NOMO-1 (cell line): Measurements from ENCODE around the gene TBL1X.
A peak's percentile ranks its signal among the peaks of the same experiment; 100 is the strongest.

Experiments
- DNase-seq, 2 experiments: peaks; one replicate each; lab custom pipeline; 2025; ENCODE audit not compliant: unreplicated experiment in 2 of 2; lab: John Stamatoyannopoulos, UW

TBL1X gene

DNA sequence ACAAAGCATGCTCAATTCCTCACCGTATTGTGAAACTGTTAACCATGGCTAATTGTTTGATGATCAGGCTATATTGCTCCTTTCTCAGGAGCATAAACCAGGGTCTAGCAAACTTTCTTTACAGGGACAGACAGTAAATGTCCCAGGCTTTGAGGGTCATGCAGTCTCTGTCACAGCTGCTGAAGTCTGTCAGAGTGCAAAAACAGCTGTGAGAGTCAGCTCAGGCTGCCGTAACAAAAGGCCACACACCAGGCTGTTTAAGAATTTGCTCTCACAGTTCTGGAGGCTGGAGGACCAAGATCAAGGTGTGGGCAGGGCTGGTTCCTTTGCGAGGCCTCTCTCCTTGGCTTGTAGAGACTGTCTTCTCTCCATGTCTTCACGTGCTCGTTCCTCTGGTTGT is 225.2 kb downstream of the TBL1X start:
- no peak for DNase-seq

DNA sequence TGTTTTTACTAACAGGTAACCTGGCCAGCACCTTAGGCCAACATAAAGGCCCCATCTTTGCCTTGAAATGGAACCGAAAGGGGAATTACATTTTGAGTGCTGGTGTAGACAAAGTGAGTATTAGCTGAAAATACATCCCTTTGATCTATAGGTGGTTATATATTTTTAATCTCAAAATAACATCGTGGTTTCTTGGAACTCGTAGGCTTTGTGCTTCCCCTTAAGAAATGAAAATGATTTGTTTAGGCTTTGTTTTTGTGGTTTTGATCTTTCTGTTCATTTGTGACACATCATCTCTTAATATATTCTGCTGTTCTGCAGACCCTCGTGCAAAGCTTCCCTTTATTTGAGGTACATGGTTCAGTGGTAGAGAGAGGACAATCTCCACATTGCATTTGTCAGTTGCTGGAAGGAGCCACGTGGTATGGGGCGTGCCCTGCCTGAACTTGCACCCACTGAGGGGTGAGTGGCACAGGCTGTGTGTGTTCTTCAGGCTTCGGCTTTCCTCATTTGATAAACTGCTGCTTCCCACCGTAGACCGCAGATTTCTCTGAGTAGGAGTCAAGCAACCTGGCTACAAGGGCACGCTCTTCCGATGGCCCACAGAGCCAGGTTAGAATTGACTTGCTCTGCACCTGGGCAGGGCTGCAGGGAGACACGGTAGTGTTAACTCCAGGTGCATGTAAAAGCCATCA is 228.6 kb downstream of the TBL1X start:
- DNase-seq = no peak

DNA sequence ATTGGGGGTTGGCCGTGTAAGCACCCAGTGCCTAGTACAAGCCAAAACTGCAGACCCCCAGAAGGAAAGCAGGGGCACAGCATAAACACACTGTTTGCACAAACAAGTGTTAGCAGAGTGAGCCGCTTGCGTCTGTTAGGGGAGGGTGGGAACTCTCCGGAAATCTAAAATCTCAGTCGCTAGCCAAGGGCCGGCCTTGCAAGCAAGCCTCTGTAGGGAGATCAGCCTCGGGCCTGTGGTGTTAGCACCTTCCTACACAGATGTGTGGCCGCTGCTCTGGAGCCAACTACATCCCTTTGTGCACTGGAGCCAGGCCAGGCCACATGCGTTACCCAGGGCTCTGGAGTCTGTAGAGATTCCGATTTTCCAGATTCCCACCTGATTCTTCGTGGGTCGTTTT is 233.7 kb downstream of the TBL1X start:
- no peak for DNase-seq

DNA sequence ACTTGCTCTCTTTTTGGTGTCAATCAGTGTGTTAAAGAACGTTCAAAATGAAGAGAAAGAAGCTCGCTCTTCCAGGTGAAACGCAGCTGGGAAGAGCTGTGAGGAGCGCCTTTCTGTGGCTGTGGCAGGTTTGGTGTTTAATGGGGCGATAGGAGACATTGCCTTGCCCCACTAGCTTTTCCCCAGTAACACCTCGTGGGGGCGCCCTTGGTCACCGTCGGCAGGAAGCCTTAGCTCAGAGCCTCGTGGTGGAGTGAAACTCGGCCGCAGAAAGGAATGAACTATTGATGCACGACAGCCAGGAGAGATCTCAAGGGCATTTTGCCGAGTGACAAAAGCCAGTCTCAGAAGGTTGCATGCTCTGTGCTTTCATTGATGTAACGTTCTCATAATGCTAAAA is 235.7 kb downstream of the TBL1X start:
- DNase-seq = no peak

DNA sequence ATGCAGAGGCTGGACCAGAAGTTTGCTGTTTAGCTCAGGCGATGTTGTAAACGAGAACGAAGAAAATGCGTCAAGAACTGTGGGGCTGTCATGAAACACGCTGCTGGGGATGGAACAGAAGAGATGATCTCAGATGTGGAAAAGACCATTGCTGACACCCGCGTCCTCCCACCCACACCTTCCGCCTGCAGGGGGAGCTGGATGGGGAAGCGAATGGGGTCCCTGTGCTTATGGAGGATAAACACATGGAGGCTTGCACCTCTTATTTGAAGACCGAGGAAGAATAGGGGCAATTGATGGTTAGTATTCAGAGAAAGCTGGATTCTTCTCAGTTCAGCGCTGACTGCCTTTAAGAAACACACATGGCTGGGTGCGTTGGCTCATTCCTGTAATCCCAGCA is 236.9 kb downstream of the TBL1X start:
- no peak for DNase-seq

DNA sequence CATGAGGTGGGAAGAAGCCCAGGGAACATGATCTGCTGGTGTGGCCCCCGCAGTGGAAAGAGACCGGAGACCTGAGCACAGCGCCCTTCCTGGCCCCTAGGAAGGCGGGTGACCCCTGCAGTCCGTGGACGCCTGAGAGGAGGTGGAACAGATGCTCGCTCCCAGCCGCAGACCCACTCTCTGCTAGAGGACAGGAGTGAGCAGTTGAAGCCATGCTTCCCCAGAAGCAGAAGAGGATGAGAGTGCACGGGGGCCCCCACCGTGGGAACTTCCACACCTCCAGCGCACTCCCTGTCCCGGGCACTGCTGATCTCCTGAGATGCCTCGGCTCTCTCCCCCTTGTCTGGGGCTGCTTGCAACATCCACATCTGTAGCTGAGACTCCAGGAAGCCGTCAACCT is 238.5 kb downstream of the TBL1X start:
- no peak for DNase-seq

DNA sequence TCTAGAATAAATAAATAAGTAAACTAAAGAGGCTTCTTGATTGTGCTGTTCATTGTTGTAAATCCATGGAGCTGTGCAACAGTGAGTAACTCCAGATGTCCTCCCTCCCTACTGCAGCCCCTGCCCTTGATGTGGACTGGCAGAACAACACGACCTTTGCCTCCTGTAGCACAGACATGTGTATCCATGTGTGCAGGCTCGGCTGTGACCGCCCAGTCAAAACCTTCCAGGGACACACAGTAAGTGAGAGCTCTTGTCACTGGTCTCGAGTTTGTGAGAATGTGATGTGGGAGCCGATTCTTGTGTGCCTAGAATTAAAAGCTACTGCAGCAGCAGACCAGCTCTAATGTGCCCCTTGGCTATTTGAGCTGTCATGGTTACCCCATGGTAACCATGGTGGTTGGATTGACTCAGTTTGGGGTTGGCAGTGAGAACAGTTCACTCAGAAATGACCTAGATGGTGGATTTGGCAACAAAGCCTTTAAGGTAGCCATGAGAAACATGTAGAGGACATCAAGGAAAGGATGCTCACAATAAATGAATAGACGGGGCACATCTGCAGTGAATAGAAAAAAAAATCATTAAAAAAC is 240.1 kb downstream of the TBL1X start:
- no peak for DNase-seq

DNA sequence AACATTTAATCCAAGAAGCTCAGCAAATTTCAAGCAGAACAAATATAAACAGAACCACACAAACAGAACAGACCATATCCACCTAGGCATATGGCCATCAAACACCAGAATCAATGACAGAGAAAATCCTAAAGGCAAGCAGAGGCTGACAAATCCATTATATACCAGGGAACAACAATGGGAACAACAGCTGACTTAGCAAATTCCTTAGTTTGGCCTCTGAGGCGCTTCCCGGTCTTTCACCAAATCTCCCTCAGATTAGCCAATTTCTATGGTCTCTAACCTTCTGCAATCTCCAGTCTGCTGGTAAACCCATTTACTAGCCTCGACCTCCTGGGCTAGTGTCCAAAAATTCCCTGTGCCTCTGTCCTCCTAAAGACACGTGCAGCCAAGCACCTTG is 241.6 kb downstream of the TBL1X start:
- DNase-seq = no peak

DNA sequence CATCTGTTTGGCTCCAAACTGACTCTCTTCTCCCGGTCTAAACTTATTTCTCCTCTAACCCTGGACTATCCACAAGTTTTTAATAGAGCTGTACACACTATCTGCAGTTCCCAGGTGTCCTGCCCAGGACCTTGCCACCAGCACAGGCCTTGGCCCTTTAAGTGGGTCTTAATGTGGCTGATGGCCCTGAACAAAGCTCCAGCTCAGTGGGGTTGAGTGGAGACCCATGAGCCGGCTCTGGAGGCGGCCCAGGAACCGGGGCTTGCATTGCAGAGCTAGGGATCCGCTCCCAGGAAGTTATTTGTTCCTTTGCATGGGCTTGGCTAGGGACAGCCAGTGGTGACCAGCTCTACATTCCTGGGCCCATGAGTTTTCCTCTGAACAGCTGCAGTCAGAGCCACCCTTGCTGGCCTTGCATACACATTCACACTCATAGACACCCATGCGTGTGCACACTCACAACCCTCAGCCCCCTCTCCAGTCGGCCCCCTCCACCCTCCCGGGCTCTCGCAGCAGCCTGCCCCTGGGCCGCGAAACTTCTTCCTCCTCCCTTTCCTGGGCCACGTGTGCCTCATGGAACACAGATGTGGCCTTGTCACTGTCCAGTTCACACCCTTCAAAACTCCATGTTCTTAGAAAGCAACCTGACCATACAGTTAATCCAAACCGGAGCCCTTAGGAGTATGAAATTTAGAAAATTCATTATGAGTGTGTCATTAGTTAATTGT is 242.6 kb downstream of the TBL1X start:
- no peak for DNase-seq

DNA sequence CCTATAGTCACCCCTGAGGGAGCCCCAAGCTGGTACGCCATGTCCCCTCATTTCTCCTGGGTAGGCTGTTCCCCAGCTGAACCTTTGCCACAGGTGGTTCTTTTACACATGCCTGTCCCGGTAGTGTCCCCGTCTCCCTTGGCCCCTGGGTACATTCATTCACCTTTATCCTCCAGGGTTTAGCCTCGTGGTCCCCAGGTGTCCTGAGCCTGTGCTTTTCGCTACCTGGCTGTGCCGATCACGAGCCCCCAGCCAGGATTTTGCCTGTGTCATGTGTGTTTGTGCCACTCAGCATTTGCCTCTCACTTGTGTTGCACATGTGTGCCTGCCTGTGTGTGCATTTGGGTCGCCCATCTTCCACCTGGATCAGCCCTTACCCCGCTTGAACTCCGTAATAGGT is 243.2 kb downstream of the TBL1X start:
- no peak for DNase-seq

DNA sequence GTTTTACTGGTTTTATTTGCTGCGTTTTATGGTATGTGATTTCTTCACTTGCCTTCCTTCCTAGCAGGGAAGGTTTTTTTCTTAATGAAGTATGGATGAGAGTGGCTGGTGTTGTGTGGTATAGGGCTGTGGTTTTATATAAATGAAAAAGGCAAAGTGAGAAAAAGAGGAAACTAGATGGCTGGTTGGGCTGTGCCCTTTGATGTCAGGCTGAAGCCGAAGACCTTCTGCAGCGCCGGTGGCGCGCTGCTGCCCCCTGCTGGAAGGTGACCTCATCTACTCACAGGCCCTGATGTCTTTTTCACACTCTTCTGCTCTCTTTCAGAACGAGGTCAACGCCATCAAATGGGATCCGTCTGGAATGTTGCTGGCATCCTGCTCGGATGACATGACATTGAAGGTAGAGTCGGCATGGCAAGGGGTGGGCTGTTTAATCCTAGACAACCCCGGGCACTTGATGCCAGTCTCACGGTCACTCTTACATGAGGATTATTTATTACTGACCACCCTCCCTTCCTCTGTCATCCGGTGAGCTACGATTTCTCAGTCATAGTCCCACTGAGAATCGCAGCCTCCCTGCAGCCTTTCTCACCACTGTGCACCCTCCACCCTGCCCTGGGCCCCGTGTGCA is 244.2 kb downstream of the TBL1X start:
- peak; percentile 77 to 87 for DNase-seq

DNA sequence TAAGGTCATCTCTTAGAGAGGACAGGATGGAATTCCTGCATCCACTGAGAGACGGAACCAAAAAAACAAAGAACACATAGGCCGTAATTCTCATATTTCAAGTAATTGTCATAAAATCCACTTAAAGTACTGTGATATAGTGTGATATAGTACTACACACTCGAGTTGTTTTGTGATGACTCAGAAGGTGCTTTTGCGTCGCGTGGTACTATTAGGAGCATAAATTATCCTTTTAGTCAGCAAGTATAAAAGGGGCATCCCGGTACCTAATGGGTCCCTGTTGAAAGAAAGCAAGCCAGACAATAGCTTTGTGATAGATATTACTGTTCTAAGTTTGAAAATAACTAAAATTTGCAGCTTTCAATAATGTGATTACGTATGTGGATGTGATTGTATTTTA is 245.5 kb downstream of the TBL1X start:
- no peak for DNase-seq

DNA sequence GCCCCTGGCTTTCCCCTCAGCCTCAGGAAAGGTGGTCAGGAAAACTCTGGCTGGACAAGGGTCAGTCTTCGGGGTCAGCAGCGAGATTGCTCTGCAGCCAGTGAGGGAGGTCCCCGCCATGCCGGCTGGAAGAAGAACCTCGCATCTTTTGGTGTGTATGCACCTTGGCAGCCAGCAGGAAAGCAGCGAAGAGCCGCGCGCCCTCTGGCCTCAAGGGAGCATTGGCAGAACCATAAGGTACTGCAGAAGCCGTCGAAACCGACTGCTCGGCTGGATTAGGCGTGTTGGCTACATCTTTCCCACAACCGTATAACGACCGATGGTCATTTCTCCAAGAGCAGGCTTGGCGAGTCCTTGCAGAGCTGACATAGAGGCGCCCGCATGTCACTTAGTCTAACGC is 252.5 kb downstream of the TBL1X start:
- DNase-seq = no peak

DNA sequence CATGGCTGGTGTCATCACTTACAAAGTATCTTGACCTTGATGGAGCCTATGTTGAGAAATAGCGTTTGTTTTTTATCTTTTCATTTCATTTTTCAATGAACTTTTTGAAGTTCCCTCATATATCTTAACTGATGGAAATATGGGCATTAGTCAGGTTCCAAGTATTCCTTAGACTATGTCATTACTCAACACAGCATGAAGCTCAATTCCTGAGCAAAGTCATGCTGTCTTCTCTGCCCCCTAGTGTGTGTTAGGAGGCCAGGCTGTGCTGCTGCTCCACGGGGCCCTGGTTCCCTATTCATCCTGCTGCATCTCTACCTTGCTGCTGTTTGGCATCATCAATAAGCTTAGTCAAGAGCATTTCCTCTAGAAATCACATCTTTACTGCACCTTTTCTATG is 259.9 kb downstream of the TBL1X start:
- DNase-seq = no peak

DNA sequence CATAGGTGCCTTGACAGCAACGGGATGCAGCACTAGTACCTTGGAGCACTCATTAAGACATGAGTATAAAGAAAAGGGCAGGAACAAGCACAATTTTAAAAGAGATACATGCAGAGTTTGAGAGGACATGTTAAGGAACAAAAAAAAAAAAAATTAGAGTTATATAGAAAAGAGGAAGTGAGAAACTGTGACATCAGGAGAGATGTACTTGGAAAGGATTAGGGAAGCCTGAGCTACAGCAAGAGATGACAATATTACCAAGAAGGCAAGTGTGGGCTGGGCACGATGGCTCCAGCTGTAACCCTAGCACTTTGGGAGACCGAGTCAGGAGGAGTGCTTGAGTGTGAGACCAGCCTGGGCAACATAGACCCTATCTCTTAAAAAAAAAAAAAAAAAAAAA is 263.4 kb downstream of the TBL1X start:
- DNase-seq = peak; percentile 8 to 79

DNA sequence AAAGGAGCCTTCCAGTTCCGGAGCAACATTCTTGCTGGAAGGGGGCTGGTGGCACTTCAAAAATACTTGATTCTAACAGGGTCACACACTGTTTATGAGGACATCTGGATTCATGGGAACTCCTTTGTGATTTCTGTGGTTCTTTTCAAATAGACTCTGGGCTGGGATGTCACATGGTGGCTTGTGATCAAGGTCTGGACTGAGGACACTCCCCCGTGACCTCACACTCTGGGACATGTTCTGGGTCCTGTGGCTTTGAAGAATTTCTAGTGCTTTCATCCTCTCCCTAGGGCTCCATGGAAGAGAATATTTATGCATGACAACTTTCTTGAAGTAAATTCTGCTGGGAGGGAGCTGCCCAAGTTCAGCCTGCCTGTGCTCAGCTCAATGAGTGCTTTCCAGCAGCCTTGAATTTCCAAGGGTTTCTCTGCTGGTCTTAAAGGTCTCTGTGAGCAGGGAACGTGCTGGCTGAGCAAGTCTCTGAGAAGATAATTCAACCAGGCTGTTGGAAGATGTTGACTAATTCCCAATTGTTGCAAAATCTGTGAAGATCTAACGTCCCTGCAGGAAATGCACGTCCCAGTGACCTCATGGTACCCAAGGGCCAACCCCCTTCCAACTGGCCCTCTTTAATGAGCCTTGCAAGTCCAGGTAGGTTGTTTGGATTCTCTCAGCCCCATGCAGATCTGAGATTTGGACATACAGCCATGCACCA is 264.5 kb downstream of the TBL1X start:
- no peak for DNase-seq

DNA sequence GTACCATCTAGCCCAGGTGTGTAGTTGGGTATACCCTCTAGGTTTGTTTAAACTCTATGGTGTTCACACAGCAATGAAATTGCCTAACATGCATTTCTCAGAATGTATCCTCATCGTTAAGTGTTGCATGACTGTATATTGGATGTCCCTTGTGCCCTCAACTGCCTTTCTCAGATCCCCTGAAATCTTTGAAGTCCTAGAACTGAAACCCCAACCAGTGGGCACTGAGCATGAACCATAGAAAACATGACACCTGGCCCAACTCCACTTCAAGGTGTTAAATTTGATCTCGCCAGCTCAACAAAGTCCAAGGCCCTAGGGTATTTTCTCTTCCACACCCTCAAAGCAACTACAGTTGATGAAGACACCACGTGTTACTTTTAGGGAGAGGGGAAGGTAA is 265.2 kb downstream of the TBL1X start:
- DNase-seq = no peak

DNA sequence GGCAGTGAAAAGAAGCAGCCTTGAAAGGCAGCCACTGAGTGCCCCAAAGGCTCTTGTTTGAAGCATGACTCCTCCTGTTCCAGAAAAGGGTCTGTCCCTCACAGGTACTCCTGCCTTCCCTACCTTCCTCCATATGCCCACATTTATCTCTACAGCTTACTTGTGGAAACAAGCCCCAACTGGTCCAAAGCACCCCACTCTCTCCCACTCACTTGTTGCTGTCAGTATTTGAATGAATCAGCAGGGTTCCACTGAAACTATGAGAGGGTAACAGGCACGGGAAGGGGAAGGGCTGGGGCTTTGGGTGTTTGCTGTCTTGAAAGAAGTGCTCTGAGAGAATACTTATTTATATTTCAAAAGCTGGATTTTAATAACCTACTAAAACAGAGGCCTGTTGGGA is 265.9 kb downstream of the TBL1X start:
- DNase-seq = no peak

DNA sequence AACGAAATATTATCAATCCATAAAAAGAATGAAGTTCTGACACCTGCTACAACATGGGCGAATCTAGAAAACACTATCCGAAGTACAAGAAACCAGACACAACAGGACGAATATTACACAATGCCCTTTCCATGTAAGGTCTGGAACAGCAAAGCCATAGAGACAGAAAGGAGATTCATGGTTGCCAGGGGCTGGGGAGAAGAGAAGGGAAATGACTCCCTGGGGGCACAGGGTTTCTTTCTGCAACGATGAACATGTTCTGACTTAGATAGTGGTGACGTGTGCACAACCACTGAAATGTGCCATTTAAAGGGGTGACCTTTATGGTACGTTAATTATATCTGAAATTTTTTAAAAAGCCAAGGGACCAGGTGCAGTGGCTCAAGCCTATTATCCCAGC is 272.5 kb downstream of the TBL1X start:
- DNase-seq = no peak

DNA sequence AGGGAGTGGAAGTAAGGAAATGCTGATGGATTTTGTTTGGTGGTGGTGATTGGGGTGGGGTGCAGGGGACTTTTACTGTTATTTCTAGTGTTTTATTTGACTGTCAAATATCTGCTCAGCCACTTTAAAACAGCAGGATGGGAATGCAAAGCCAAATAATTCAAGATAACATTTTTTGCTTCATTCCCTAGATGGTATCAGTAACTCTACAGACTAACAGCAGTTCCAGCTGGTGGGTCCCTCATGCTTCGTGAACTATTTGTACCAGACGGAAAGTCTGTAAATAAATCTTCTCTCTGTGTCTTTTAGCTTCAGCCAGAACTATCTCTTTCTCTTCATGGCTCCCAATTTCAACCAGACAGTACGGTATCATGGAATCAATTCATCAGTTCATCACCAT is 273.3 kb downstream of the TBL1X start:
- DNase-seq = no peak

DNA sequence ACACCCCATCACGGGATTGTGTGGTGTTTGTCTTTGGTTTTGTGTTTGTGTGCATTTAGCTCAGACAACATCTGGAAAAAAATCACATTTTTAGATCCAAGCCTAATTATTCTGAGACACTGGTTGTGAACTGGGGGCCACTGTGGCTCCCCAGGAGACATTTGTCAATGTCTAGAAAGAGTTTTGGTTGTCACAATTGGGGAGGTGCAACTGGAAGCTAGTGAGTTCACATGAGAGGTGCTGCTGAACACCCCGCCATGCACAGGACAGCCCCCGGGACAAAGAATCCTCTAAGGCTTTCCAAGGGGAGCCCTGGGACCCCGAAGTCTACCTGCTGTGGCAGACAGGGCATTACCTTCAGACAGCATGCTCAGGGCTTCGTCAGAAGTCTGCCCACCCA is 274.3 kb downstream of the TBL1X start:
- DNase-seq = peak; percentile 0 to 5
